K562 (cell line): ENCODE measurements around the gene RNPEP. TPM values are rescaled to one million over a fixed set of nuclear protein-coding genes. Genes with fewer than 3 reads are reported as not detected.
A peak's percentile ranks its signal among the peaks of the same experiment; 100 is the strongest.

Experiments
- ATF6 ChIP-seq: sonication (generic); formaldehyde crosslinking; IDR thresholded peaks from 2 replicates; pipeline ENCODE4 v1.4.0; 2020; ENCODE audit warnings: mild to moderate bottlenecking, missing genetic modification reagents
- CBX5 ChIP-seq: IDR thresholded peaks from 2 replicates; pipeline ENCODE4 v1.6.1; 2014; ENCODE audit warnings: low read depth, borderline replicate concordance
- COPS2 ChIP-seq: fragments of 450-650 bp; conservative IDR thresholded peaks from 2 replicates; pipeline ENCODE4 v1.6.1; 2016; ENCODE audit warnings: mild to moderate bottlenecking, moderate library complexity
- FOS ChIP-seq: IDR thresholded peaks from 3 replicates; pipeline ENCODE4 v1.6.1; 2011; ENCODE audit not compliant: insufficient read length; ENCODE audit errors: extremely low read depth
- HDAC3 ChIP-seq: fragments of 450-650 bp; IDR thresholded peaks from 2 replicates; pipeline ENCODE4 v1.6.1; 2018; ENCODE audit warnings: borderline replicate concordance, mild to moderate bottlenecking, moderate library complexity; ENCODE audit not compliant: partially characterized antibody
- MTA2 ChIP-seq: fragments of 450-650 bp; IDR thresholded peaks from 2 replicates; pipeline ENCODE4 v1.6.1; 2016; ENCODE audit warnings: low read depth
- NFRKB ChIP-seq: fragments of 450-650 bp; IDR thresholded peaks from 2 replicates; pipeline ENCODE4 v1.6.1; 2016; ENCODE audit warnings: low read depth
- POLR2G ChIP-seq: fragments of 200-400 bp; formaldehyde crosslinking; IDR thresholded peaks from 2 replicates; pipeline ENCODE4 v1.6.1; 2017; ENCODE audit warnings: low read depth, mild to moderate bottlenecking, antibody characterized with exemption, low read length, moderate library complexity
- TFE3 ChIP-seq: fragments of 450-650 bp; formaldehyde crosslinking; IDR thresholded peaks from 2 replicates; pipeline ENCODE4 v1.4.0; 2020; ENCODE audit warnings: mild to moderate bottlenecking, mixed read lengths
- polyA plus RNA-seq, 8 experiments: library from polyadenylated mRNA; depleted of rRNA in 4 of 8; stranded (reverse) in 5 of 8; unstranded in 3 of 8; fragments of >200 nt; fragmentation: Nextera tagmentation in 2 of 8; fragmentation: Illumina TruSeq in 1 of 8; extraction: Ambion mirVana in 2 of 8; extraction: Trizol in 1 of 8; gene quantifications; 2 replicates each; pipeline versions ENCODE4 v1.2.1 to v1.2.3, GENCODE V29; 2011 to 2014; ENCODE audit warnings: inconsistent platforms in 1 of 8, missing spikeins in 1 of 8
- total RNA-seq, 7 experiments: library from RNA; depleted of rRNA in 6 of 7; stranded (reverse); fragments of >200 nt in 6 of 7; fragmentation: Illumina TruSeq in 2 of 7; extraction: Trizol in 2 of 7; gene quantifications; 2 replicates each; pipeline versions ENCODE4 v1.2.1 to v1.2.3, GENCODE V29; 2011 to 2021; ENCODE audit warnings: low replicate concordance in 1 of 7
- TF ChIP-seq, protein P1 (sequence below): fragments of 450-650 bp; IDR thresholded peaks from 2 replicates; pipeline ENCODE4 v1.6.1; 2016; ENCODE audit warnings: mild to moderate bottlenecking, moderate library complexity

RNPEP gene
- total and polyA plus RNA-seq, 9 of the 15 experiments (the other 6 are each of a cell fraction or from before 2014, with no cell fraction given) = 27.5 to 131 (median 63.4) TPM

DNA sequence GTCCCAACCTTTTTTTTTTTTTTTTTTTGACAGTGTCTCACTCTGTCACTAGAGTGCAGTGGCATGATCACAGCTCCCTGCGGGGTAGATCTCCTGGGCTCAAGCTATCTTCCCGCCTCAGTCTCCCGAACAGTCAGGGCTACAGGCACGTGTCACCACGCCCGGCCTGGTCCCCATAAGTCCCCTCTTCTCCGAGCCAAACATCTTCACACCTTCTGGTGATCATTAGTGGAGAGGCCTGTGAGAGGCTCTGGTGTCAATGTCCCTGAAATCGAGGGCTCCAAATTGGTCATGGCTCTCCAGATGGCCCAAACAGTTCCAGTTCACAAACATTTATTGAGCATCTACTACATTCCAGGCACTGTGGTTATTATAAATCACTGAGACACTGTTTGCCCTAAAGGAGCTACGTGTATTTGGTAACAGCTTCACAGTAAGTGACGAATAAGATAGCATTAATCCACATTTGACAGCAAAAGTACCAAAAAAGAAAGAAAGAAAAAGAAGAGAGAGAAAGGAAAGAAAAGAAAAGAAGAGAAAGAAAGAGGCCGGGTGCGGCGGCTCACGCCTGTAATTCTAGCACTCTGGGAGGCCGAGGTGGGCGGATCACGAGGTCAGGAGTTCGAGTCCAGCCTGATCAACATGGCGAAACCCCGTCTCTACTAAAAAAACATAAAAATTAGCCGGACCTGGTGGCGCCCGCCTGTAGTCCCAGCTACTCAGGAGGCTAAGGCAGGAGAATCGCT lies 28.0 kb upstream of the RNPEP start (continued):
- peak; percentile 54 for TF ChIP-seq TFE3 (CRISPR knock-in tag)
- no peak for TF ChIP-seq FOS
- TF ChIP-seq NFRKB = no peak
- TF ChIP-seq MTA2 = no peak
- TF ChIP-seq, protein P1, sequence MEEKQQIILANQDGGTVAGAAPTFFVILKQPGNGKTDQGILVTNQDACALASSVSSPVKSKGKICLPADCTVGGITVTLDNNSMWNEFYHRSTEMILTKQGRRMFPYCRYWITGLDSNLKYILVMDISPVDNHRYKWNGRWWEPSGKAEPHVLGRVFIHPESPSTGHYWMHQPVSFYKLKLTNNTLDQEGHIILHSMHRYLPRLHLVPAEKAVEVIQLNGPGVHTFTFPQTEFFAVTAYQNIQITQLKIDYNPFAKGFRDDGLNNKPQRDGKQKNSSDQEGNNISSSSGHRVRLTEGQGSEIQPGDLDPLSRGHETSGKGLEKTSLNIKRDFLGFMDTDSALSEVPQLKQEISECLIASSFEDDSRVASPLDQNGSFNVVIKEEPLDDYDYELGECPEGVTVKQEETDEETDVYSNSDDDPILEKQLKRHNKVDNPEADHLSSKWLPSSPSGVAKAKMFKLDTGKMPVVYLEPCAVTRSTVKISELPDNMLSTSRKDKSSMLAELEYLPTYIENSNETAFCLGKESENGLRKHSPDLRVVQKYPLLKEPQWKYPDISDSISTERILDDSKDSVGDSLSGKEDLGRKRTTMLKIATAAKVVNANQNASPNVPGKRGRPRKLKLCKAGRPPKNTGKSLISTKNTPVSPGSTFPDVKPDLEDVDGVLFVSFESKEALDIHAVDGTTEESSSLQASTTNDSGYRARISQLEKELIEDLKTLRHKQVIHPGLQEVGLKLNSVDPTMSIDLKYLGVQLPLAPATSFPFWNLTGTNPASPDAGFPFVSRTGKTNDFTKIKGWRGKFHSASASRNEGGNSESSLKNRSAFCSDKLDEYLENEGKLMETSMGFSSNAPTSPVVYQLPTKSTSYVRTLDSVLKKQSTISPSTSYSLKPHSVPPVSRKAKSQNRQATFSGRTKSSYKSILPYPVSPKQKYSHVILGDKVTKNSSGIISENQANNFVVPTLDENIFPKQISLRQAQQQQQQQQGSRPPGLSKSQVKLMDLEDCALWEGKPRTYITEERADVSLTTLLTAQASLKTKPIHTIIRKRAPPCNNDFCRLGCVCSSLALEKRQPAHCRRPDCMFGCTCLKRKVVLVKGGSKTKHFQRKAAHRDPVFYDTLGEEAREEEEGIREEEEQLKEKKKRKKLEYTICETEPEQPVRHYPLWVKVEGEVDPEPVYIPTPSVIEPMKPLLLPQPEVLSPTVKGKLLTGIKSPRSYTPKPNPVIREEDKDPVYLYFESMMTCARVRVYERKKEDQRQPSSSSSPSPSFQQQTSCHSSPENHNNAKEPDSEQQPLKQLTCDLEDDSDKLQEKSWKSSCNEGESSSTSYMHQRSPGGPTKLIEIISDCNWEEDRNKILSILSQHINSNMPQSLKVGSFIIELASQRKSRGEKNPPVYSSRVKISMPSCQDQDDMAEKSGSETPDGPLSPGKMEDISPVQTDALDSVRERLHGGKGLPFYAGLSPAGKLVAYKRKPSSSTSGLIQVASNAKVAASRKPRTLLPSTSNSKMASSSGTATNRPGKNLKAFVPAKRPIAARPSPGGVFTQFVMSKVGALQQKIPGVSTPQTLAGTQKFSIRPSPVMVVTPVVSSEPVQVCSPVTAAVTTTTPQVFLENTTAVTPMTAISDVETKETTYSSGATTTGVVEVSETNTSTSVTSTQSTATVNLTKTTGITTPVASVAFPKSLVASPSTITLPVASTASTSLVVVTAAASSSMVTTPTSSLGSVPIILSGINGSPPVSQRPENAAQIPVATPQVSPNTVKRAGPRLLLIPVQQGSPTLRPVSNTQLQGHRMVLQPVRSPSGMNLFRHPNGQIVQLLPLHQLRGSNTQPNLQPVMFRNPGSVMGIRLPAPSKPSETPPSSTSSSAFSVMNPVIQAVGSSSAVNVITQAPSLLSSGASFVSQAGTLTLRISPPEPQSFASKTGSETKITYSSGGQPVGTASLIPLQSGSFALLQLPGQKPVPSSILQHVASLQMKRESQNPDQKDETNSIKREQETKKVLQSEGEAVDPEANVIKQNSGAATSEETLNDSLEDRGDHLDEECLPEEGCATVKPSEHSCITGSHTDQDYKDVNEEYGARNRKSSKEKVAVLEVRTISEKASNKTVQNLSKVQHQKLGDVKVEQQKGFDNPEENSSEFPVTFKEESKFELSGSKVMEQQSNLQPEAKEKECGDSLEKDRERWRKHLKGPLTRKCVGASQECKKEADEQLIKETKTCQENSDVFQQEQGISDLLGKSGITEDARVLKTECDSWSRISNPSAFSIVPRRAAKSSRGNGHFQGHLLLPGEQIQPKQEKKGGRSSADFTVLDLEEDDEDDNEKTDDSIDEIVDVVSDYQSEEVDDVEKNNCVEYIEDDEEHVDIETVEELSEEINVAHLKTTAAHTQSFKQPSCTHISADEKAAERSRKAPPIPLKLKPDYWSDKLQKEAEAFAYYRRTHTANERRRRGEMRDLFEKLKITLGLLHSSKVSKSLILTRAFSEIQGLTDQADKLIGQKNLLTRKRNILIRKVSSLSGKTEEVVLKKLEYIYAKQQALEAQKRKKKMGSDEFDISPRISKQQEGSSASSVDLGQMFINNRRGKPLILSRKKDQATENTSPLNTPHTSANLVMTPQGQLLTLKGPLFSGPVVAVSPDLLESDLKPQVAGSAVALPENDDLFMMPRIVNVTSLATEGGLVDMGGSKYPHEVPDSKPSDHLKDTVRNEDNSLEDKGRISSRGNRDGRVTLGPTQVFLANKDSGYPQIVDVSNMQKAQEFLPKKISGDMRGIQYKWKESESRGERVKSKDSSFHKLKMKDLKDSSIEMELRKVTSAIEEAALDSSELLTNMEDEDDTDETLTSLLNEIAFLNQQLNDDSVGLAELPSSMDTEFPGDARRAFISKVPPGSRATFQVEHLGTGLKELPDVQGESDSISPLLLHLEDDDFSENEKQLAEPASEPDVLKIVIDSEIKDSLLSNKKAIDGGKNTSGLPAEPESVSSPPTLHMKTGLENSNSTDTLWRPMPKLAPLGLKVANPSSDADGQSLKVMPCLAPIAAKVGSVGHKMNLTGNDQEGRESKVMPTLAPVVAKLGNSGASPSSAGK = peak; percentile 49
- TF ChIP-seq CBX5 = no peak
- no peak for TF ChIP-seq POLR2G
- TF ChIP-seq ATF6 (CRISPR knock-in tag) = peak; percentile 67; the same call in 1 of the 2 replicates
- TF ChIP-seq COPS2 = no peak
- peak; percentile 21 for TF ChIP-seq HDAC3
